ENCODE measurements around the gene PVALEF. TPM values are rescaled to one million over a fixed set of nuclear protein-coding genes. Genes with fewer than 3 reads are reported as not detected.
A peak's percentile ranks its signal among the peaks of the same experiment; 100 is the strongest.
"Not testable (repeated sequence)": the region's sequence is repeated elsewhere in the genome, so short reads cannot be mapped to it uniquely, and the experiment has no call there.

The PVALEF gene
- total and polyA plus RNA-seq, 7 donors, result not detected

- intact Hi-C loops (cut with DNase I), result no loop called here
Observed at GRCh38 chr17:81152288-81152828, 12.9 kb upstream of the PVALEF start.

DNA sequence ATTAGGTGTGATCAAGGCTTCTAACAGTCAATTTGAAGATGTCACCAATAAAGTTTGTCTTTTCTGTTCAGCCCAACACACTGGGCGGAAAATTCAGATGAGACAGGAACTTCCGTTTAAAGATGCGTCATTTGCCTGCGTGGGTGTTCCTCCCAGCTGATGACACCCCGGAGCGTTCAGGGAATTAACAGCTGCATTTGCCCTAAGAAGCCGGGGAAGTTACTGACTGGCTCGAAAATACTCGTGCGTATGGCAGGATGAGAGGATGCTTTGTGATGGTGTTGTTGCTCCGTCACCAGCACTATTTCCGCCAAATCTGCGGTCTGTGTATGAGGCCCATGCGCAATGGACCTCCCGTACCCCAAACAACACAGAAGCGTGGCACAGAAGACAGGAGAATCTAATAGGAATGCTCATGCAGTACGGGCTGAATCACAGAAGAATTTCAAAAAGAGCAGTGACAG, 11.9 kb upstream of the PVALEF start:
- intact Hi-C loops (cut with DNase I), result no loop called here
- no peak overlapping the region for H3K4me3 ChIP-seq
- no peaks in the 10 kb centered on the region for H3K4me1 ChIP-seq
- WGBS, 3 donors, result 36 to 46% (median 42%) methylated on average over 17 of the region's 17 CpGs
- ATAC-seq, result peak; percentile 15 to 45 (median 36)
- no peaks in the 10 kb centered on the region for H3K9me3 ChIP-seq
- peaks cover 0 to 6% (median 3%) of the 10 kb centered on the region in 3 donors for H3K27me3 ChIP-seq (ENCODE audit: insufficient read depth in 3 of 3, low read length in 2 of 3)
- TF ChIP-seq, protein P1, sequence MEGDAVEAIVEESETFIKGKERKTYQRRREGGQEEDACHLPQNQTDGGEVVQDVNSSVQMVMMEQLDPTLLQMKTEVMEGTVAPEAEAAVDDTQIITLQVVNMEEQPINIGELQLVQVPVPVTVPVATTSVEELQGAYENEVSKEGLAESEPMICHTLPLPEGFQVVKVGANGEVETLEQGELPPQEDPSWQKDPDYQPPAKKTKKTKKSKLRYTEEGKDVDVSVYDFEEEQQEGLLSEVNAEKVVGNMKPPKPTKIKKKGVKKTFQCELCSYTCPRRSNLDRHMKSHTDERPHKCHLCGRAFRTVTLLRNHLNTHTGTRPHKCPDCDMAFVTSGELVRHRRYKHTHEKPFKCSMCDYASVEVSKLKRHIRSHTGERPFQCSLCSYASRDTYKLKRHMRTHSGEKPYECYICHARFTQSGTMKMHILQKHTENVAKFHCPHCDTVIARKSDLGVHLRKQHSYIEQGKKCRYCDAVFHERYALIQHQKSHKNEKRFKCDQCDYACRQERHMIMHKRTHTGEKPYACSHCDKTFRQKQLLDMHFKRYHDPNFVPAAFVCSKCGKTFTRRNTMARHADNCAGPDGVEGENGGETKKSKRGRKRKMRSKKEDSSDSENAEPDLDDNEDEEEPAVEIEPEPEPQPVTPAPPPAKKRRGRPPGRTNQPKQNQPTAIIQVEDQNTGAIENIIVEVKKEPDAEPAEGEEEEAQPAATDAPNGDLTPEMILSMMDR (IDR thresholded peaks at IDR 0.05), result no peak
- H3K27ac ChIP-seq, result no peak overlapping the region
- H3K36me3 ChIP-seq (ENCODE audit: insufficient read depth in 1 of 2, low read depth in 1 of 2), result no peaks in the 10 kb centered on the region
- DNase-seq, result peak; percentile 29 to 62

More at GRCh38 chr17:81152288-81152828, 12.9 kb upstream of the PVALEF start:
- H3K4me1 ChIP-seq, result no peaks in the 10 kb centered on the region
- TF ChIP-seq, protein P1 (IDR thresholded peaks at IDR 0.05), result no peak
- H3K9me3 ChIP-seq, result no peaks in the 10 kb centered on the region
- no peak overlapping the region for H3K4me3 ChIP-seq
- DNase-seq (peak in 1 of 2 donors; percentile 14), ATAC-seq (no peak)
- WGBS, 3 donors, result 81 to 89% (median 87%) methylated on average over 8 of the region's 8 CpGs
- peaks cover 0 to 6% (median 3%) of the 10 kb centered on the region in 3 donors for H3K27me3 ChIP-seq (ENCODE audit: insufficient read depth in 3 of 3, low read length in 2 of 3)
- no peak overlapping the region for H3K27ac ChIP-seq
- no peaks in the 10 kb centered on the region for H3K36me3 ChIP-seq (ENCODE audit: insufficient read depth in 1 of 2, low read depth in 1 of 2)

DNA sequence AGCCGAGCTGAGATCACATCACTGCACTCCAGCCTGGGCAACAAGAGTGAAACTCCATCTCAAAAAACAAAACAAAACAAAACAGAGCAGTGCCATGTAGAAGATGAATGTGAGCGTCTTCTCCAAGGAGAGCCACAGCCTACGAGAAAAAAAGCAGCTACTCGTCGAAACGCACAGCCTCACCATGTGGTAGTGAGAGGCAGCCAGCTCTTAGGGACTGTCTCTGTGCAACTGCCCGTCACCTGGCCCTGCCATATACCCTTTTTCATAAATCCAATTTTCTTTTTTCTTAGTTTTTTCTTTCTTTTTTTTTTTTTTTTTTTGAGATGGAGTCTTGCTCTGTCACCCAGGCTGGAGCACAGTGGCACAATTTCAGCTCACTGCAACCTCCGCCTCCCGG, 11.3 kb upstream of the PVALEF start:
- H3K4me1 ChIP-seq; intact Hi-C loops (cut with DNase I); H3K4me3 ChIP-seq; ATAC-seq; H3K27me3 ChIP-seq (ENCODE audit: insufficient read depth in 3 of 3, low read length in 2 of 3); H3K27ac ChIP-seq; H3K9me3 ChIP-seq; H3K36me3 ChIP-seq (ENCODE audit: insufficient read depth in 1 of 2, low read depth in 1 of 2): not testable (repeated sequence)
- 87 to 90% (median 89%) methylated on average over 9 of the region's 9 CpGs for WGBS, 3 donors
- DNase-seq, result peak in 1 of 2 donors; percentile 1

- H3K4me3 ChIP-seq, result no peak overlapping the region
- 92 to 95% (median 93%) methylated on average over 18 of the region's 18 CpGs for WGBS, 3 donors
- no peaks in the 10 kb centered on the region for H3K9me3 ChIP-seq
- no peaks in the 10 kb centered on the region for H3K4me1 ChIP-seq
- H3K27ac ChIP-seq, result no peak overlapping the region
- peaks cover 0 to 1% (median under 1%) of the 10 kb centered on the region in 3 donors for H3K27me3 ChIP-seq (ENCODE audit: insufficient read depth in 3 of 3, low read length in 2 of 3)
- peak; percentile 8 to 33 for DNase-seq
- no peak for ATAC-seq
- intact Hi-C loops (cut with DNase I), result no loop called here
- no peaks in the 10 kb centered on the region for H3K36me3 ChIP-seq (ENCODE audit: insufficient read depth in 1 of 2, low read depth in 1 of 2)
- TF ChIP-seq, protein P1 (IDR thresholded peaks at IDR 0.05), result no peak
Observed at GRCh38 chr17:81154961-81155360, 10.3 kb upstream of the PVALEF start.

GRCh38 chr17:81156866-81157805, 8.2 kb upstream of the PVALEF start:
- intact Hi-C loops (cut with DNase I), result no loop called here
- Histone ChIP-seq H3K4me1 (no peaks in the 10 kb centered on the region), H3K9me3 (no peaks in the 10 kb centered on the region), H3K27me3 (ENCODE audit: insufficient read depth in 3 of 3, low read length in 2 of 3) (peaks cover 0 to 1% (median 0%) of the 10 kb centered on the region in 3 donors), H3K27ac (no peak overlapping the region), H3K4me3 (no peak overlapping the region), H3K36me3 (ENCODE audit: insufficient read depth in 1 of 2, low read depth in 1 of 2) (no peaks in the 10 kb centered on the region)
- ATAC-seq (no peak), DNase-seq (peak; percentile 11 to 43)
- TF ChIP-seq, protein P1 (IDR thresholded peaks at IDR 0.05), result no peak
- 90 to 92% (median 91%) methylated on average over 38 of the region's 38 CpGs for WGBS, 3 donors
